Measurements from ENCODE around the gene FLVCR2.

DNA sequence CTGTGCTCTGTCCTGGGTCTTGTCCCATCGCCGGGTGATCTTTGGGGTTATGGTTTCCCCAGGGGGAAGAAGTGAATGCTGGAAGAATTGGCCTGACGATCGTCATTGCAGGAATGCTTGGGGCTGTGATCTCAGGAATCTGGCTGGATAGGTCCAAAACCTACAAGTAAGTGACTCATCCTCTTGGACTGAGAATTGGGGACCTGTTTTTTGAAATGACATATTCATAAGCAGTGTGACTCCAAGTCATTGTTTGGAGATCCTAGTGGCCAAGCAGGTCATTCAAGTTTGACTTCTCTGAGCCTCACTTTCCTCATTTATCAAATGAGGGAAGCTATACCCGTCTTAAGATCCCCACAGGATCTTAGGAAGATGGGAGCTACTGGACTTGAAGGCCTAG, 56.4 kb downstream of the FLVCR2 start:
- TF ChIP-seq CTCF (IDR thresholded peaks at IDR 0.05), result no peak
- no peak for TF ChIP-seq POLR2A (IDR thresholded peaks at IDR 0.05)
